SK-N-MC (cell line): ENCODE data around the gene ALKBH4.

Source experiments
- EZH2 ChIP-seq: fragments of 200-600 bp; sonication (generic); IDR thresholded peaks from one replicate; pipeline ENCODE4 v1.6.1; 2017; ENCODE audit warnings: antibody characterized with exemption
- POLR2AphosphoS5 ChIP-seq: IDR thresholded peaks from 2 replicates; pipeline ENCODE4 v1.6.1; 2012; ENCODE audit warnings: mild to moderate bottlenecking, low read depth, low read length, borderline replicate concordance

GRCh38 chr7:102417105-102417504 is 47.6 kb downstream of the ALKBH4 start:
- TF ChIP-seq EZH2 (no peak), POLR2AphosphoS5 (no peak)
